ENCODE data around the gene NKX2-8.

Gene NKX2-8

DNA sequence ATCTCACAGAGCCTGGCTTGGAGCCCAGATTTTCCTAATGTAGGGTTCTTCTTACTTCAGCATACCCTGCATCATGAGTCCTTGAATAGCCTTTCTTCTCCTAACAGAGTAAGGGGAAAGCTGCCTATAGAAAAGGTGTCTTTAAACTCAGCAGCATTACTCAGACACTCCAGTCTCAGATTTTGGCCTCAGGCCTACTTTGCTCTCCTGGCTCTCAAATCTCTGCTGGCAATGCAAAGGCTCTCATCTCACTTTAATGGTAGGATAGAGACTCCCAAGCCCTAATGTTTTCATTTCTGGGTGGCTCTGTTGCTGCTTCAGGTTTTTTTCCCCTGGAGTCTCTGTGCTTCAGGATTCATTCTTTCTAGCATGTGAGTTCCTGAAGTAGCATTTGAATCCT lies 9.1 kb upstream of the NKX2-8 start:
- CTCF ChIA-PET: interaction anchor here (1.9 kb wide), 1 partner anchor 14 kb away, joined by 6 read pairs; no protein-coding TSS in a partner anchor
- DNase-seq (ENCODE audit: extremely low spot score): no peak
- TF ChIP-seq, protein P1, sequence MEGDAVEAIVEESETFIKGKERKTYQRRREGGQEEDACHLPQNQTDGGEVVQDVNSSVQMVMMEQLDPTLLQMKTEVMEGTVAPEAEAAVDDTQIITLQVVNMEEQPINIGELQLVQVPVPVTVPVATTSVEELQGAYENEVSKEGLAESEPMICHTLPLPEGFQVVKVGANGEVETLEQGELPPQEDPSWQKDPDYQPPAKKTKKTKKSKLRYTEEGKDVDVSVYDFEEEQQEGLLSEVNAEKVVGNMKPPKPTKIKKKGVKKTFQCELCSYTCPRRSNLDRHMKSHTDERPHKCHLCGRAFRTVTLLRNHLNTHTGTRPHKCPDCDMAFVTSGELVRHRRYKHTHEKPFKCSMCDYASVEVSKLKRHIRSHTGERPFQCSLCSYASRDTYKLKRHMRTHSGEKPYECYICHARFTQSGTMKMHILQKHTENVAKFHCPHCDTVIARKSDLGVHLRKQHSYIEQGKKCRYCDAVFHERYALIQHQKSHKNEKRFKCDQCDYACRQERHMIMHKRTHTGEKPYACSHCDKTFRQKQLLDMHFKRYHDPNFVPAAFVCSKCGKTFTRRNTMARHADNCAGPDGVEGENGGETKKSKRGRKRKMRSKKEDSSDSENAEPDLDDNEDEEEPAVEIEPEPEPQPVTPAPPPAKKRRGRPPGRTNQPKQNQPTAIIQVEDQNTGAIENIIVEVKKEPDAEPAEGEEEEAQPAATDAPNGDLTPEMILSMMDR (IDR thresholded peaks at IDR 0.05; ENCODE audit: control extremely low read depth, extremely low read depth, low read depth, missing control alignments): no peak
- POLR2A ChIA-PET: no interaction called here

DNA sequence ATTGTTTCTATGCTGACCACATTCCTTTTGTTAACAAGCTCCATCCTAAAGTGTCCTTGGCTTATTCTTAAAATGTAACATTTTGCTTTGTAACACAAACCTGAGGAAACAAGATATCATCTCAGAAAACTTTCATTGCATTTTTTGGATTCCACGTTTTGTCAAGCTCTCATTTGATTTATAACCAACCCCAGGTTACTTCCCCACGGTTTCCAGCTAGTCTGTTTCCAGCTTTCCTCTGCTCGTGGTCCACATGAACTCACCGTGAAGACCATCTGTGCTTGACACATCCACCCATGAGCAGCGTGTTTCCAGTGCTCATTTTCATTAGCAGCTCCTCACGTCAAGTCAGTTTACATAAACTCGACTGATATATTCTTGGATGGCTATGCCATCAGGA lies 6.4 kb upstream of the NKX2-8 start:
- TF ChIP-seq, protein P1 (IDR thresholded peaks at IDR 0.05; ENCODE audit: control extremely low read depth, extremely low read depth, low read depth, missing control alignments): no peak
- no peak for DNase-seq (ENCODE audit: extremely low spot score)
- ChIA-PET POLR2A (no interaction called here), CTCF (interaction anchor here (1.0 to 3.3 kb wide), 3 partner anchors 16 to 35 kb away, joined by 3 to 17 read pairs (median 6); no protein-coding TSS in a partner anchor)

DNA sequence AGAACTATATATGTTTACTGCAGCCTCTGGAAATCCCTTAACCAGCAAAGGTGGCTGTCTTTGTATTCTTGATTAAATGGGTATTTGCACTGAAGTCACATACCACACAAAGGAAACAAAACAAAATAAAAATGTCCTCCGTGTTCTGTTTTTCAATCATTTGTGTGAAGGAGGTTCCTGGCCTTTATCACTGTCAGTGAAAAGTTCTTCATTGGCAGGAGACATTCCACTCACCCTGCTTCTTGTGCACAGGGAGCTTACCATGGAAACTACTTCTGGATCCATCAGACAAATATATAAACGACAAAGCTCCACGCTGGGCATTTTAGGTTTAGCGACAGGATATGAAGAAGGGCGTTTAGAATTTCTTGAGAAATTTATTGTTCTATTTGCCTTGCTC lies 5.7 kb upstream of the NKX2-8 start:
- ChIA-PET CTCF (interaction anchor here (1.0 to 3.3 kb wide), 3 partner anchors 17 to 35 kb away, joined by 3 to 17 read pairs (median 6); no protein-coding TSS in a partner anchor), POLR2A (no interaction called here)
- TF ChIP-seq, protein P1 (IDR thresholded peaks at IDR 0.05; ENCODE audit: control extremely low read depth, extremely low read depth, low read depth, missing control alignments): no peak
- no peak for DNase-seq (ENCODE audit: extremely low spot score)

DNA sequence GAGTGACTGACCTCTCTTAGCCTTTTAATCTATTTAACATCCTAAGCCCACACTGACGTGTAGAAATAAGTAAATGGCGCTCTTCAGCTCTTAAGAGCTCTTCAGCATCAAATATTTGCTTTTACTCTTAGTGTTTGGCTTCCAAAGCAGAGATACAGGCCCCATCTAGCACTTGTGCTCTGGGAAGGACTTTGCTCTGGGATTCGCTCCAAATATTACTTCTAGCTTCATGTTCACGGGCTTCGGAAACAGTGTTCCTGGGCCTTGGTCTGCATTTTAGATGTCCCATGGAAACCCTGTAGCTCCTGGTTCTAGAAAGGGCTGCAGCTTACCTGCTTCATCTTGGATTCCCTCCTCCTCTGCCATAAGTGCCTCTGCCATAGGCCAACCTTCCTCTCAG lies 2.7 kb upstream of the NKX2-8 start:
- POLR2A ChIA-PET: no interaction called here
- DNase-seq (ENCODE audit: extremely low spot score): no peak
- CTCF ChIA-PET: interaction anchor here (1.2 to 1.8 kb wide), 4 partner anchors 8 to 57 kb away, joined by 3 to 5 read pairs (median 4); no protein-coding TSS in a partner anchor
- TF ChIP-seq, protein P1 (IDR thresholded peaks at IDR 0.05; ENCODE audit: control extremely low read depth, extremely low read depth, low read depth, missing control alignments): no peak

DNA sequence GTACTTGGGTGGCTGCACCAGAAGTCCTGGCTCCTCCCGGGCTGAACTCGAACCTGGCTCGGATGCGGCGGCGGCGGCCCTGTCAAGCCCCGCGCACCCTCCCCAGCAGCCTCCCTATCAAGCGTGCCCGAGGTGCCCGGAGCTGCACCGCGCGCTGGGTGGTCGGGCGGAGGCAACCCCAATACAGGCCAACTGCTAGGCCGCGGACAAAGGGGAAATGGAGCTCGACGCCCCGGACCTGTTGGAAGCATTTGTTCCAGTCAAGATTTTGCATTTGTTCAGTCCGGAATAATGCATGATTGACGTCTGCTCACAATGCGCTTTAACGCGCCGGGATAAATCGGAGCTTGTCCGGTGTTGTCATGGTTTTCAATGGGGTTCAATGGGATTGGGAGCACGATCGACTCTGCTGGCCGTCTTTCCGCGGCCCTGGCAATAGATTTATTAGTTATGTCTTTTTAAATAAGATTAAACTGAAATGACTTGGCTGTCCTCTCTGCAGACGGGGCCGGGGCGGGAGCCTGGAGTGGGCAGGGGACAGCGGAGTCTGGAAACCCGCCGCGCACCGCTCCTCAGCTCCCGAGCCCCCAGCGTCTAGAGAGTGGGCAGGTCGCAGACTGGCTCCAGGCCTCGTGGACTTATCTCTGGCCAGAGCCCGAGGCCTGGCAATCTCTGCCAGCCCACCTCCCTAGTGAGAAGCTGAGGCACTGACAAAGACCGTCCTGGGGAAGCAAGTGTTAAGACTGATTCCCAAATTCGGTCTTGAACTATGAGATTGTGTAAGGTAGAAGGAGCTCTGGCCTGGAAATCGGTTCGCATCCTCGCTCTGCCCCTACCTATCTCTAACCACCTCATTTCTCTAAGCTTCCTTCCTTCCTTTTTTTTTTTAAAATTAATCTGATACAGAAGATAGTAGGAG lies 1.7 kb upstream of the NKX2-8 start:
- ChIA-PET POLR2A (no interaction called here), CTCF (interaction anchor here (1.4 kb wide), 2 partner anchors 31 to 58 kb away, joined by 3 to 5 read pairs; no protein-coding TSS in a partner anchor)
- no peak for DNase-seq (ENCODE audit: extremely low spot score)
- TF ChIP-seq, protein P1 (IDR thresholded peaks at IDR 0.05; ENCODE audit: control extremely low read depth, extremely low read depth, low read depth, missing control alignments): no peak

DNA sequence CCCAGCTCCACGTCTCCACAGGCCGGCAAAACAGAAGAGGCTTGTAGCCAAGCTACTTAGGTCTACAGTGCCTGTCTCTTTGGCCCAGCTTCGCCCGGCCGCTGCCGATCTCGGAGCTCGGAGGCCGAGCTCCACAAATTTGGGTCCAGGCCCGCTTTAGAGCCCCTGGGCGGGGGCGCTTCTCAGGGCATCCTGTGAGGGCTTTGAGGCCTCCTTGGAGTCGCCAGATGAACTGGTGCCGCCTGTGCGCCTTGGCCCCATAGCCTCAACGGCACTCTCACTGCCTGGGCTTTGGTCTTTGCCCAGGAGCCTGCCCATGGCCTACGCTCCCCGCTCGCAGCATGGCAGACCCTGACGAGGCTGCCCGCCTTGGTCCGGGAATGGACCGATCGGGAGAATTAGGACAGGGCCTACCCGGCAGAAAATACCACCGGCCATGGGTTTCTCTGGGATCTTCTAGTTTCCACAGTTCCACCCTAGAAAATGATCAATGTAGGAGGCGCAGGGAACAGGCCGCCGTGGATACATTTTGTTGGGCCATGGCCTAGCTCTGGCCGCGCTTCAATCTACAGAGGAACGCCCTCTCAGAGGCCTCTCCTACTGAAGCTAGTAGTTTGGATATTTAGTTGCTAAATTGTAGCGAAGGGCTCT lies 953 bp upstream of the NKX2-8 start:
- TF ChIP-seq, protein P1 (IDR thresholded peaks at IDR 0.05; ENCODE audit: control extremely low read depth, extremely low read depth, low read depth, missing control alignments): no peak
- ChIA-PET POLR2A (no interaction called here), CTCF (interaction anchor here (1.4 kb wide), 1 partner anchor 30 kb away, joined by 5 read pairs; no protein-coding TSS in a partner anchor)
- DNase-seq (ENCODE audit: extremely low spot score): no peak

Measured in GM10248 (cell line).